ENCODE results near the gene EFNB2.

DNA sequence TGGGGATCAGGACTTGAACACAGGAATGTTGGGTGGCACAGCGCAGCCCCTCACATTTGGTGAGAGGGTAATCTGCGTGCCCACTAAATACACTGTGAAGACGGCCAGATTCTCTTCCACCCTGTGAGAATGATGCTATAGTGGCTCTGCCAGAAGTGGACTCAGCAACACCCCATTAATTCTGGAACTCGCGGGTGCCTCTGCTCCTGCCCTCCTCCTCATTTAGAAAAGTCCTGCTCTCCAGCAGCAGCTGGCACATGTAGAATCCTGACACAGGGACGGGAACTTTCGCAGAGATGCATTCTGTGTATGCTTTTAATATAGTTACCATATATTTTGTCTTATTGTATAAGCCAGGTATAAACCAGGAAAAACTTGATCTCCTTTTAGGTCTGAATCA lies 57.3 kb downstream of the EFNB2 start:
- TF ChIP-seq, protein P1, sequence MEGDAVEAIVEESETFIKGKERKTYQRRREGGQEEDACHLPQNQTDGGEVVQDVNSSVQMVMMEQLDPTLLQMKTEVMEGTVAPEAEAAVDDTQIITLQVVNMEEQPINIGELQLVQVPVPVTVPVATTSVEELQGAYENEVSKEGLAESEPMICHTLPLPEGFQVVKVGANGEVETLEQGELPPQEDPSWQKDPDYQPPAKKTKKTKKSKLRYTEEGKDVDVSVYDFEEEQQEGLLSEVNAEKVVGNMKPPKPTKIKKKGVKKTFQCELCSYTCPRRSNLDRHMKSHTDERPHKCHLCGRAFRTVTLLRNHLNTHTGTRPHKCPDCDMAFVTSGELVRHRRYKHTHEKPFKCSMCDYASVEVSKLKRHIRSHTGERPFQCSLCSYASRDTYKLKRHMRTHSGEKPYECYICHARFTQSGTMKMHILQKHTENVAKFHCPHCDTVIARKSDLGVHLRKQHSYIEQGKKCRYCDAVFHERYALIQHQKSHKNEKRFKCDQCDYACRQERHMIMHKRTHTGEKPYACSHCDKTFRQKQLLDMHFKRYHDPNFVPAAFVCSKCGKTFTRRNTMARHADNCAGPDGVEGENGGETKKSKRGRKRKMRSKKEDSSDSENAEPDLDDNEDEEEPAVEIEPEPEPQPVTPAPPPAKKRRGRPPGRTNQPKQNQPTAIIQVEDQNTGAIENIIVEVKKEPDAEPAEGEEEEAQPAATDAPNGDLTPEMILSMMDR (IDR thresholded peaks at IDR 0.05): no peak
- TF ChIP-seq POLR2A (IDR thresholded peaks at IDR 0.05): no peak

Measured in sigmoid colon (tissue), 3 donors.